AG20443 (cell line): Measurements from ENCODE around the gene CSRNP2.
"Not testable (repeated sequence)": the region's sequence is repeated elsewhere in the genome, so short reads cannot be mapped to it uniquely, and the experiment has no call there.

Source experiments
- DNase-seq: peaks from one replicate; pipeline ENCODE4 v3.0.0; 2012; ENCODE audit warnings: low spot score, mixed read lengths

The CSRNP2 gene

GRCh38 chr12:51083126-51083833 lies at the start of gene CSRNP2:
CSRNP2 (minus strand) TSS chr12:51083596; CDS start chr12:51076561, 7,035 bp downstream.
- DNase-seq, result peak; percentile 99

- no peak for DNase-seq
Measured at GRCh38 chr12:51132693-51133092, 49.3 kb upstream of the CSRNP2 start.

GRCh38 chr12:51131745-51132521 lies 48.5 kb upstream of the CSRNP2 start:
- DNase-seq, result no peak

GRCh38 chr12:51128919-51129318 lies 45.5 kb upstream of the CSRNP2 start:
- DNase-seq, result no peak

GRCh38 chr12:51127050-51127729 lies 43.8 kb upstream of the CSRNP2 start:
- no peak for DNase-seq

GRCh38 chr12:51126297-51126696 lies 42.9 kb upstream of the CSRNP2 start:
- no peak for DNase-seq

- DNase-seq, result no peak
Measured at GRCh38 chr12:51124504-51124903, 41.1 kb upstream of the CSRNP2 start.

GRCh38 chr12:51122844-51123243 lies 39.4 kb upstream of the CSRNP2 start:
- no peak for DNase-seq

- peak; percentile 10 for DNase-seq
Measured at GRCh38 chr12:51118706-51119105, 35.3 kb upstream of the CSRNP2 start.

GRCh38 chr12:51115533-51115932 lies 32.1 kb upstream of the CSRNP2 start:
- DNase-seq, result no peak

GRCh38 chr12:51108136-51108535 lies 24.7 kb upstream of the CSRNP2 start:
- DNase-seq, result no peak

- DNase-seq, result no peak
Measured at GRCh38 chr12:51103977-51104376, 20.6 kb upstream of the CSRNP2 start.

GRCh38 chr12:51098611-51099010 lies 15.2 kb upstream of the CSRNP2 start:
- no peak for DNase-seq

- DNase-seq, result no peak
Measured at GRCh38 chr12:51090705-51091229, 7.4 kb upstream of the CSRNP2 start.

GRCh38 chr12:51087818-51088217 lies 4.4 kb upstream of the CSRNP2 start:
- DNase-seq, result no peak

GRCh38 chr12:51086933-51087332 lies 3.5 kb upstream of the CSRNP2 start:
- no peak for DNase-seq

GRCh38 chr12:51085757-51086156 lies 2.4 kb upstream of the CSRNP2 start:
- DNase-seq, result no peak

- peak; percentile 45 for DNase-seq
Measured at GRCh38 chr12:51082561-51083125, 753 bp downstream of the CSRNP2 start.

- DNase-seq, result no peak
Measured at GRCh38 chr12:51081421-51081820, 2.0 kb downstream of the CSRNP2 start.

GRCh38 chr12:51080136-51080535 lies 3.3 kb downstream of the CSRNP2 start:
- DNase-seq, result no peak

- not testable (repeated sequence) for DNase-seq
Measured at GRCh38 chr12:51078866-51079265, 4.5 kb downstream of the CSRNP2 start.

- DNase-seq, result not testable (repeated sequence)
Measured at GRCh38 chr12:51078346-51078745, 5.0 kb downstream of the CSRNP2 start.
